HG03064 (cell line): ENCODE data around the gene ZBTB17.
"Not testable (repeated sequence)": the region's sequence is repeated elsewhere in the genome, so short reads cannot be mapped to it uniquely, and the experiment has no call there.

Source experiments
- ATAC-seq: cut with Tn5 transposase; IDR thresholded peaks from one replicate; pipeline ENCODE4 v1.9.1; 2021; ENCODE audit warnings: low read depth; ENCODE audit not compliant: unreplicated experiment

ZBTB17 gene

DNA sequence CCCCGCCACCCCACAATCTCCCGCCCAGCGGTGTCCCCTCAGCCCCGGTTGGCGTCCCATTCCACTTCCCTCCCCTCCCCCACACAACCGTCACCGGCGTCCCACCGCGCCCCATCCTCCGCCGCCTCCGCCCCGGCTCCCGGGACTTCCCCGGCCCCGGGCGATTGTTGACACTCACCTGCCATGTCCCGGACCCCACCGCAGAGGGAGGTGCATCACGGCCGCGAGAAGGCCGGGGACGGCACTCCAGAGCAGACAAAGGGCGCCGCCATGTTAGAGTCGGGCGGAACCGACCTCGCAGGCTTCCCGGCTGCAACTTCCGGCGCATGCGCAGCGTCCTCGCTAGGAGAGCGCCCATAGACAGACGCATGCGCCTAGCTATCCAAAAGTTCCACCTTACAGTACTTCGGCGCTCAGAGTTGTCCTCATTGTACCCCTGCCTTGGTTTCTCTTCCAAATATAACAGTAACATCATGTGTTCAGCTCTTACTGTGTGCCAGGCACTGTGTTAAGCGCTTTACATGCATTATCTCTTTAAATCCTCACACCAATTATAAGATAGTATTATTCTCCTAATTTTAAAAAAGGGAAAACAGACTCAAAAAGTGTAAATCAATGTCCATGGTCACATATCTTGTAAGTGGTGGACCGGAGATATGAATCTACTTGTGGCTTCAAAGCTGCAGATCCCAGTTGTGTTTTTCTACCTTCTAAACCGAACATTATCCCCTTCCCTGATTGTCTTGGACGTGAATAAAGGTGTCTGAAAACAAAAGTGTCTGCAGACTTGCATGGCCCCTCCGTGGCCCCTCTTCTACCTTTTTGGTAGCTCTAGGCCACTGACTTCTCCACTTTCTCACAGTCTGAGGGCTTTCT is at the start of gene ZBTB17:
TSS of gene ZBTB17 (minus strand) at position 297 of the 876 bp plus-strand sequence. CDS start 27,606 bp downstream, outside the sequence.
- peak; percentile 65 for ATAC-seq

DNA sequence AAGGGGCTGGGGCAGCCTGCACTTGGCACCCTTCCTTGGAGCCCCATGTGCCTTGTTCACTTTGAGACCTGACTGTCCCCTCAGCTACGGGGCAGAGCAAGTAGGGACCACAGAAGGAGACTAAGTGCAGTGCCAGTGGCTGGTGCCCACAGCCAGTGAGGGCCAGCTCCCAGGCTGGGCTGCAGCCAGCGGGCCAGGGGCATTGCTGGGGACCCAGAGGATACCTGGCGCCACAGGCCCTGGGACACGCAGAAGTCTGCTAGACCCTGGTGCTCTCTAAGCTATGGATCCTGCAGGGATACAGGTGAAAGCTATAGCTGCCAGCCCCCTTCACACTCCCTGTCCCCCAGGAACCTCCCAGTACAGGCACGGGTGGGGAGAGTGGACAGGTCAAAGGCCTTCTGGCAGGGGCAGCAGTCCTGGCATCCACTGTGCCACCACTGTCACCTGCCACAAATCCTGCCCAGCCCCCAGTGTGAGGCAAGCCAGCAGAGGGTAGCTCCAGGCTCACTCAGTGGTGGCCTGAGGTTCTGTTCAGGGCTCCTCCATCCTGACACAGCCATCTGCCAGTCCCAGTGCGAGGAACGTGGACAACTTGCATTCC is 47.3 kb upstream of the ZBTB17 start:
- no peak for ATAC-seq

DNA sequence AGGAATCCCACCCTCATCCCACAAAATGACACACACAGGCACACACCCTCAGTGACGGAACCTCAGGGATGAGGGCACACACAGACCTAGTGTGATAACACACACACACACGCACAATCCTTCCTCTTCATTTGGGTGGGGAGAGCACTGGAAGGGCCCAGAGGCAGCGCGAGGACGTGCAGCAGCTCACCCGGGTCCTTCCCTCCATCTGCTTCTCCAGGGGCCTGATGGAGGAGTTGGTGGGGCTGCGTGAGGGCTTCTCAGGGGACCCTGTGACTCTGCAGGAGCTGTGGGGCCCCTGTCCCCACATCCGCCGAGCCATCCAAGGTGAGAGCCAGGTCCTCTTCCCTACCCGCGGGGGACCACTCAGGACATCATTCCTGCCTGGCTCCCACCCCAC is 46.5 kb upstream of the ZBTB17 start:
- ATAC-seq = no peak

DNA sequence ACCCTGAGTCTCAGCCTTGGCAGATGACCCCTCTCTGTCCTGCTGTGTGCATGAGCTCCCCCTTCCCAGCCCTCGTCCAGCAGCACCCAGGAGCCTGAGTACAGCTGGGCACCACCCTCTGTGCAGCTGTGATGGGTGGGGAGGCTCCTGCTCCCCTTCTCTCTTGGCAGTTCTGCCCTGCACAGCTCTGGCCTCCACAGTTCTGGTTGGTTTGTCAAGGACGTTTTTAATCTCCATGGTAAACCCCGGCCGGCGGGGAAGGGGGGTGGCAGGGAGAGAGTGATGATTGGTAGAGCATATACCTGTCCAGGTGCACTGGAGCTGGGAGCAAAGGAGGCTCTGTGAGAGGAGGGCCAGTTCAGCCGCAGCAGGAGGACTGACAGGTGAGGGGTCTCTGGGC is 45.8 kb upstream of the ZBTB17 start, which contains the start of gene CLCNKA:
TSS of gene CLCNKA (plus strand) at position 356 of the 400 bp plus-strand sequence. CDS start 584 bp downstream, outside the sequence.
- ATAC-seq = no peak

DNA sequence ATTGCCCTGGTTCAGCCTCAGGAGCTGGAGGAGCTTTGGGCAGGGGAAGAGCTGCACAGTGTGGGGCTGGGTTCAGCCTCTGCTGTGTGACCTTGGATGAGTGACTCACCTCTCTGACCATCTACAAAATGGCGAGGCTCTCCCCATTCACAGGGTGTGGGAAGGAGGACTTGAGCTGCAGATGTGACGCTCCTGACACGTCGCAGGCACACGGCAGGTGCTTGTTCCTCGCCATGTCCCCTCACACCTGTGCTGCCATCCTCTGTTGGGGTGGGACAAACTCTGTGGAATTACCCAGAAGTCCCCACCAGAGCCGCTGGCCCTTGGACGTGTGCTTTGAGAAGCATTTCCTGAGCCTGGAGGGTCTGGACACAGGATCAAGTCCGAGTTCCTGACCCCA is 45.0 kb upstream of the ZBTB17 start:
- ATAC-seq = not testable (repeated sequence)

DNA sequence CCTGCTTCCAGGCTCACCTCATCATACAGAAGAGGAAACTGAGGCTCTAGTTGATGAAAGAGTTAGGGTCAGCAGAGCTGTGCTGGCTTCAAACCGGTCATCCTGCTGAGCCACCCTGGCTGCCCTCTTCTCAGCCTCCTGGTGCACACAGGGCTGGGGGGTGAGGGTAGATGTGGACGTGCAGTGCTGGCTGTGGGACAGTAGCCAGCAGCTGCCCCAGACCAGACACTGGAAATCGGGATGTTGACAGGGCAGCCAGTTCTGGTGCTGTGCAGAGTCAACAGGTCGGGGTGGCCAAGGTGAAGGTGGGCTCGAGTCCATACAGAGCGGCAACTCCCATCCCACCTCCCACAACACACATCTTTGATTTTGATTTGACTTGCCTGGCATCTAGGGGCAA is 44.4 kb upstream of the ZBTB17 start:
- no peak for ATAC-seq

DNA sequence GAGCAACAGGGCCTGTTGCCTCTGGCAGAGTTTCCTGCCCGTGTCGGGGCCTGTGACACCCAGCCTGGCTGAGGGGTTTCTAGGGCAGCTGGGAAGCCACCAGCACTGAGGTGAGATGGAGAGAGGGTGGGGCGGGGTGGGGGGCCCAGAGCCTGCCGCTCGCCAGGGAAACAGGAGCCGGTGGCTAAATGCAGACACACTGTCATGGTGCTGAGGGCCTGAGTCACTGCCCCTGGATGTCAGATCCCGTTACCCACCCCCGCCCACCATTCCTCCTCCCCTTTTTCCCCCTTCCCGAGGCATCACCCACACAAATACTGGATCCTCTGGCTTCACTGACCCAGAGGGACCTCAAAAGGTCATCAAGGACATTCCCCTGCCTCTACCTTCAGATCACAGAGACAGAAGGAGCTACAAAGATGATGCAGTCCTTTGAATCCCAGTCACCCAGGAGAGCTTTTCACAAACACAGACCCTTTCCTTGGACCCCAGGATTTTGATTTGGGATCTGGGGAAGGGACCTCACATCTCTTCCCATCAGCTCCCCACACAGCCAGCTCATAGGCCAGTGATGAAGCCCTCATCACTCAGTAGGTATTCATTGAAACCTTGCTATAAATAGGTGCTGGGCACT is 43.9 kb upstream of the ZBTB17 start:
- ATAC-seq = no peak

DNA sequence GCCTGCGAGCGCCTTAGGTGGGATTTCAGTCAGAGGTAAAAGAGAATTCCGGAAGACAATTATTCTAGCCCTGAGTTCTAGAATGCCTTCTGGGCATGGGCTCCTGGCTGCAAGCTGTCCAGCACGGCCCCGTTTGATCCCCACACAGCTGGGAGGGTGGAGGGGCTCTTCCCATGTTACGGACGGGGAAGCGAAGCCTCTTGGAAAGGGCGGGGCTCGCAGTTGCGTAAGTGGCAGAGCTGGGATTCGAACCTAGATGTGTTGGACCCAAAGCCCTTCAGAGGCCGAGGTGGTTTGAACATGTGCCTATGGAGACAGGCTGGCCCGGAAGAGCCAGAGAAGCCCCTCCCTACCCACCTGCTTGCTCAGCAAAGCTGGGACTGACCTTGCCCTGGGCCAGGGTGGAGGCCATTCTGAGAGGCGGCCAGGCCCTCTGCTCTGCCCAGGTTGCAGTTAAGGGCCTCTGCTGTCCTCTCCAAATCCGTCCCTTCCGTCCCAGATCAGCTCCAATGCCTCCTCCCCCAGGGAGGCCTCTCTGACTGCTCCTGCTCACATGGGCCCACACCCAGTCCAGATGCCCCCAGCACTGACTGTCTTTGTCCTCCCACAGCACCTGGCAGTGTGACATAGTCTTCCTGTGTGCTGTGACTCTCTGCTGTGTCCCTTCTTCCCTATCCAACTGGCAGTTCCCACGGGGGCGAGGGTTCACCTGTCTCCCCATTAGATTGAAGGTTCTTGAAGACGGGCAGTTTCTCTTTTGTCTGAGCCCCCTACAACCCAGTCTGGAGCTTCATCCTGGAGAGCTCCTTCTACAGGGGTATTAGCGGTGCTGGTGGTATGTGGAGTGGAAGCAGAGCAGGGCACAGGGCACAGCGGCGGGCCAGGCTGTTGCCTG is 43.1 kb upstream of the ZBTB17 start:
- ATAC-seq = no peak

DNA sequence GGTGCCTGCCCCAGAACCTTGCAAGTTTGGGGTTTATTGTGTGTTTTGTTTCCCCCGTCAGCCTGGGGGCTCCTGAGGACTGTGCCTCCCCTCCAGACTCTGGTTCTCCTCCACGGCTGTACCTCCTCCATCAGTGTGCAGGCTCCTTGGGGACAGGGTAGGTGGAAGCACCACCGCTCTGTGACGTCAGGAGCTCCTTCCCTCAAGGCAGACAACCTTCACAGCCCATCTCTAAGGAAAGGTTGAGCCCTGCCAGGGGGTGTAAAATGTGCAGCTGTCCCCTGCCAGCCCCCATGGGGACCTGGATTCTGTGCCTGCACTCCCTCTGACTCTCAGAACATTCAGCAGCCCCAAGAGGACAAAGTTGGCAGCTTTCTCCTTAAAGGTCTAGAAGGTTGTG is 42.4 kb upstream of the ZBTB17 start:
- no peak for ATAC-seq

DNA sequence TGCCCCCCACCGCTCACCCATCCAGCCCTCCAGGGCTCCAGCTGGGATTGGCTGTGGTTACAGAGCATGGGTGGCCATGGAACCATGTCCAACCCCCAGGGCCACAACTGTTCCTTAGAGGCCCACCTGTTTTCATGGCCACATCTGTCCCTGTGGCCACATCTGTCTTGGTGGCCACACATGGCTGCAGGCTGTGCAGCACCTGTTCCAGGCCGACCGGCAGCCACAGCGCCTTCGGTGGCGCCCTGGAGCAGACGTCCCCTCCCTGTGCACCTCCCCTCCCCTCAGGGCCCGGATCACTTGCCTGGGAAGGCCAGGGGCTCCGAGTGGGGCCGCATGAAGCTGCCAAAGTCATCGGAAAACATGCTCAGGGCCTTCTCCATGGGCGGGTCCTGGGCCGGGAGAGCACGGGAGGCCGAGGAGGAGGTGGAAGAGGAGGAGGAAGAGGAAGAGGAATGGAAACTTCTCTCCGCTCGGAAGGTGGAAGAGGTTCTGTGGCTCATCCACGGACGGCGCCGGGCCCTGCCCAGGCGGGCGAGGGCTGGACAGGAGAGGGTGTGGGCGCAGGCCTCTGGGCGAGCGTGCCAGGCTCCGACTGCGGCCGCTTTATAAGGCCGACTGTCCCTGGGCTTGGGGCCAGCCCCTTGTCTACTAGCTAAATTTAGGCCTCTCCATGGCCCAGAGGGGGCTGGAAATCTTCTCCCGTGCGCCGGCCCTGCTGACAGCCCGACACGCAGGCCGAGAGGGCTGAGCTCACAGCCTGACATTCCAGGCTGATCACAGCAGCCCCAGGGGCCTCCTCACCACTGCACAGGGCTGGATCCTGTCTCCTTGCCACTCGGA is 41.8 kb upstream of the ZBTB17 start, which contains the start of gene HSPB7:
TSS of gene HSPB7 (minus strand) at position 583 of the 843 bp plus-strand sequence. CDS start at position 503, 80 bp downstream.
- no peak for ATAC-seq

DNA sequence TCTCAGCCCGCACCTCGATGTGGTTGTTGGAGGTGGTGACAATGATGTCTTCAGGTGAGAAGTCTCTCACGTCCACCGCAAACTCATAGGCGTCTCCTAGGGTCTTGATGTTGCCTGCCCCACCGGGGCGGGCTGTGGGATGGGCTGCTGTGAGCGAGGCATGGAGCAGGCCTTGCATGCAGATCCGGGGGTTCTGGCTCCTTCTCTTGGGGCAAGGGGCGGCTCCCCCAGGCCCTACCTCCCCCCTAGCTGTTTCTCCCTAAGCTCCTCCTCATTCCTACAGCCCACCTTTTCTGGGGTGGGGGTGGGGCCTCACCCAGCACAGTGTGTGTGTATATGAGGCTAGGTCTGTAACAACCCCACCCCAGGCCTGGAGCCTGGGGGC is 41.2 kb upstream of the ZBTB17 start:
- no peak for ATAC-seq

DNA sequence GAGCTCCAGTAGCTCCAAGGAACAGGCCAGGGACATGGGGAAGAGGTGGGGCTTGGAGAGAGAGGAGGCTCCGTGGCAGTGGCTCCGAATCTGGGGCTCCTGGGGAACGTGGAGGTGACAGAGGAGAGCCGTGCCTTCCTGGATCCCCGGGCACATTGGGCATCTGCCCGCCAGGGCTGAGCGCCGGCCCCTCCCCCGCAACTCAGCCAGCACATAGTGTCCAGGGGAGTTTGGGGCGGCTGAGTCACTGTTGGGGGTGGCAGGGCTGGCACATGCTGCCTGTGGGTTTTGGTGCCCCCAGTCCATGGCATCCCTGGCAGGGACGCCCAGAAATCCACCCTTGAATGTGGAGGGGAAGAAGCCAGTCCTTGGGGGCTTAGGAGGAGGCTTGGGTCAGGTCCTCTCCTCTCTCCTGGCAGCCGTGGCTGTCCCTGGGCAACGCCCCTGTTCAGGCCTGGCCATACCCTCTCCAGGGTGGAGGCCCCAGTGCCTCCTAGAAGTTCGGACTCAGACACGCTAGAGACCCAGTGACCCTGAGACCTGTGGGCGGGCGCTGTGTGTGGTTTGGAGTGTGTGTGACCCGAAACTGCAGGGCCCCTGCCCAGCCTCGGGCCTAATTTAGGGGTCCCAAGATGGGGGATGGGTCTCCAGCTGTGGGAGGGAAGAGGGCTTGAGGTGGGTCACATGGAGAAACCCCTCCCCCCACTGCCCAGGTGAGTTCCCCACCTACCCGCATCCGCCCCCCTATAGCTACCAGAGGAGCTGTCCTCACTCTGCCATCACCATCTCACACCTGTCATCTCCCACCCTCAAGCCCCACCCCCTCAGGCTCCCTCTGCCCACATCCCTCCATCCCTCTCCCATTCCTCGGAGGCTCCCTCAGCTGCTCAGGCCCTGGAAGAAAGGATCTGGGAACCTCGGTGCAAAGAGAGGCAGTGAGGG is 40.3 kb upstream of the ZBTB17 start:
- no peak for ATAC-seq

DNA sequence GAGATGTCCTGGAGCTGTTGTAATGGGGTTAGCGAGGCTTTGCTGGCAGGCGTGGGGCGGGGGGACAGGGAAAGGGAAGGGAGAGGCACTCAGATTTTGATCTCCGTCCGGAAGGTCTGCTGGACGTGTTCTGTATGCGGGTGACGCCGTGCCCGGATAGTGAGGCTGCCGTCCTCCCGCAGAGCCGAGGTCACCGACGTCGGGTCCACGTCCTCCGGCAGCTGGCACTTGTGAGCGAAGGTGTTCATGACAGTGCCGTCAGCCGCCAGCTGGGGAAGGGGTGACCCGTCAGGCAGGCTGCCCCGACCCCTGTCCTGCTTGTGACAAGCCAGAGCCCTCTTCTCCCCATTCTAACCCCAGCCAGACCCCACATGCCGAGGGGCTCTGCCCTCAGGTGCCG is 39.6 kb upstream of the ZBTB17 start:
- no peak for ATAC-seq

DNA sequence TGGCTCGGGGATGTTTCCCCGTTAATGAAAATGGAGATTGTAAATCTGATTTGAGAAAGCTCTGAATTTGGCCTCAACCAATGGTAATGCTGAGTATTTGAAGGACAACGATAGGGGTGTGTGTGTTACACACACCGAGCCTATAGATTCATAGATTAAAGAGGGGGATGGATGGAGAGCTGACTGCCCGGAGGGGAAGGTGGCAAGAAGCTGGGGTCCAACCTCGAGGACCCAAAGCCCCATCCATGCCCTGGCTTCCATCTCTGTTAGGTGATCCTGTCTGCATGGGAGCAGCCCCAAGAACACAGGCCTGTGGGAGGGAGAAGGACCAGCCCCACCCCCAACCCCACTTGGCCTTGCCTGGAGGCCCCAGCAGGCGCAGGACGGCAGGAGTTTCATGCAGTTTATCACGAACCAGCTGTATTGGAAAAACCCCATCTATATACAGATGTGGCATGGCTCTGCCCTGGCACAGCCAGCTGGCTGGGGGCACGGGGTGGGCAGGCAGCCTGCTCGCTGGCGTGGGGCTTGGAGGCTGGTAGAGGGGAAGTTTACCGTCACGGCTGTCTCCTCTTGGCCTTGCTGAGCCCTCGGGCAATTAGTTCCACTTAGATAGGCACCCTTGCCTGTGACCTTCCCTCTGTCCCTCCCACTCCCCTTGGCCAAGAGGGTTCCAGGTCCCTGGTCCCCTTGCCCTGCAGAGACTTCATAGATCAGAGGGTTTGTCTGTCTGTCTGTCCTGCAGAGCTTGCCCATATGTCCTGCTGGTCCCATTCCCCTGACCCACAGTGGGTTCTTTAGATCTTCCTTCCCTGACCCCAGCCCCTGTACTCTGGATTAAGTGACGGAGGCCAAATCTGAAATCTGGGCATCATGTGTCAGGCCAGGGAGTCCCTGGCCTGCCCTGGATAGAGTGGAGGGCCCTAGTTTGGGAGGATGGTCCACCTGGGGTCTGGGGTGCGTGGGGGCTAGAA is 38.9 kb upstream of the ZBTB17 start:
- no peak for ATAC-seq

DNA sequence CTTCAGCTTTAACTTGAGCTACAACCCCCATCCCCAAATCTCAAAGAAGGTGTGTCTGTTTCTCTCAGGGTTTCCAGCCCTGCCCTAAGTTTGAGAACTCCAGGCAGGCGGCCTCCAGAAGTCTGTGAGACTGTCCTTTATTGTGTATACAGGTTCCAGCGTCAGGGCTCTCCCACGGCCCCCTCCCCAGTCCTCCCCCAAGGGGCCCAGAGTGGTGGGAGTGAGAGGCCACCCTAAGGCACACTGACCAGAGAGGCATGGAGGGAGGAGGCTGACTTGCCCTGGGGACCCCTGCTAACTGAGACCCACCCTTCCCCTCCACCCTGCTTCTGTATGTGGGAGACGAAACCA is 38.0 kb upstream of the ZBTB17 start:
- no peak for ATAC-seq

DNA sequence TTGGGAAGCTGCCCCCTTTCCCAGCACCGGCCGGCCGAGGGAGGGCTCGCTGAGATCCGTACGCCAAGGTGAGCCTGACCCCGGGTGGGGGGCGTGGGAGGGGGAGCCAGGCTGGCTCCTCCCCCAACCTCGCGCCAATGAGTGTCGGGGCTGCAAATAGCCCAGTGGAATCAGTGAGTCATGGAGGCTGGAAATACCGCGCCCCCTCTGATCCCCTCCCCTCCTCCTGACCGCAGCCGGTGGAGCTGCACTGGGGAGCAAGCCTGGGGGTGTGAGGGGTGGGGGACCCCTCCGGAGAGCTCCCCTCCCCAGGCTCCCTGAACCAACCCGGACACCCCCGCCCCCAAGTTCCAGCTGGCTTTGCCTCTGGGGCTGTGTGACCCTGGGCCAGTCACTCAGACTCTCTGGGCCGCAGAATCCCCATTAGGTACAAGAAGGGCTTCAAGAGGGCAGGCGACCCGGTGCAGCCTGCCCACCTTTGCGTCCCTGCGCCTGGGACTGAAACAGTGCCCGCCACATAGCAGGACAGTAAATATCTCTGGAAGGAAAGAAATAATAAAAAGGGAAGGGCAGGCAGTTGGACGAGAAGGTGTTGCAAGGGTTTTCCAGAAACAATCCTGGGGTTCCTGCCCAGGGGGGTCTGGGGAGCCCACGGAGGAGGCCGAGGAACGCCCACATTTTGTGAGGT is 37.5 kb upstream of the ZBTB17 start:
- no peak for ATAC-seq
